ENCODE results near the gene KPNB1.

GRCh38 chr17:47605011-47605410 is 44.7 kb upstream of the KPNB1 start:
- TF ChIP-seq SUZ12 (IDR thresholded peaks at IDR 0.05) = no peak
- no peak for TF ChIP-seq SP1 (IDR thresholded peaks at IDR 0.05)
- TF ChIP-seq FOXK2 (IDR thresholded peaks at IDR 0.05) = no peak
- TF ChIP-seq ZNF384 (IDR thresholded peaks at IDR 0.05) = no peak
- TF ChIP-seq BHLHE40 (IDR thresholded peaks at IDR 0.05; ENCODE audit: borderline replicate concordance) = no peak
- TF ChIP-seq CTBP1 (IDR thresholded peaks at IDR 0.05; ENCODE audit: borderline replicate concordance) = no peak
- TF ChIP-seq ARNT (IDR thresholded peaks at IDR 0.05) = no peak
